Superior temporal gyrus (tissue), 1 donor: Measurements from ENCODE around the gene B9D1.

Source experiments
- DNase-seq: peaks from one replicate; pipeline ENCODE4 v3.0.0-alpha.2; 2016; ENCODE audit errors: extremely low spot score

Gene B9D1

GRCh38 chr17:19303367-19303776 is 59.2 kb downstream of the B9D1 start:
- DNase-seq: no peak

- no peak for DNase-seq
Observed at GRCh38 chr17:19302791-19303331, 59.7 kb downstream of the B9D1 start.

GRCh38 chr17:19301973-19302372 is 60.5 kb downstream of the B9D1 start:
- DNase-seq: no peak

GRCh38 chr17:19301274-19301951 is 61.1 kb downstream of the B9D1 start:
- DNase-seq: no peak

DNA sequence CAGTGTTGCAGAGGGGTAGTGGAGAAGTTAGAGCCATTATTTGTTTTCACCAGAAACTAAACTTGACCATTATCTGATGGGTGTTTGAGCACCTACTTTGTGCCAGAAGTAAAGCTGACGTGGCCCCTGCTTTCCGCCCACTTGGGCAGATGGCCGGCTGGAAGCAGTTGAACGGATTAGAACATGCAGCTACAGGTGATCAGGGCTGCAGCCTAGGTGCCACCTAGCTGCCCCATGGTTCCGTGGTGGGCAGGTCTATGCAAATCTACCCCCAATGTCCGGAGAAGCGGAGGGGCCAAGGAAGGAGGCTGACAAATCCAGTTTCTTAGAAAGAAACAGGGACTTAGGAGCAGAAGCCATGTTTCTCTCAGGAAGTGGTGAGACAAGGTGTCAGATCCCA is 62.7 kb downstream of the B9D1 start:
- DNase-seq: no peak

DNA sequence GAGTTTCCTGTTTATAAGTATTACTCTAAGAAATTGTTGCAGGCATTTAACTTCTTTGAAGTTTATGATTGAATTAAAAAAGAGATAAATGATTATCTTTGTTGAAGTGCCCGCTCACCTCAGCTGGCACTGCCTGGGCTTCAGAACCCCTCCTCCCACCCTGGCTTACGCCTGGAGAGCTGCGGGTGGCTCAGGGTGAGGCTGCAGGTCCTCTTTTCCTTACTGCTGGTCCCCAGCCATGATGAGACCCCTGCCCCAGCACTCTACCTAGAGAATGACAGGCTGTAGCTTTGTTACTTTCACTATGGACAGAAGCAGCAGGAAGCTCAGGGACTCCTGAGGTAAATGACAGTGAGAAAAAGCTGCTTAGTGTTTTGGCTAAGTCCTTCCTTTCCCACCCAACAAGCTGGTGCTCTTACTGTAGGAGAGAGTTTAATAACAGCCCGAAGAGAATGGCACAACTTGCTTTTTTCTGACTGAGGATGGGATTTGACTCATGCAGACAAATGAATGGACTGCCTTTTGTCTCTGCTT is 63.2 kb downstream of the B9D1 start:
- DNase-seq: no peak

DNA sequence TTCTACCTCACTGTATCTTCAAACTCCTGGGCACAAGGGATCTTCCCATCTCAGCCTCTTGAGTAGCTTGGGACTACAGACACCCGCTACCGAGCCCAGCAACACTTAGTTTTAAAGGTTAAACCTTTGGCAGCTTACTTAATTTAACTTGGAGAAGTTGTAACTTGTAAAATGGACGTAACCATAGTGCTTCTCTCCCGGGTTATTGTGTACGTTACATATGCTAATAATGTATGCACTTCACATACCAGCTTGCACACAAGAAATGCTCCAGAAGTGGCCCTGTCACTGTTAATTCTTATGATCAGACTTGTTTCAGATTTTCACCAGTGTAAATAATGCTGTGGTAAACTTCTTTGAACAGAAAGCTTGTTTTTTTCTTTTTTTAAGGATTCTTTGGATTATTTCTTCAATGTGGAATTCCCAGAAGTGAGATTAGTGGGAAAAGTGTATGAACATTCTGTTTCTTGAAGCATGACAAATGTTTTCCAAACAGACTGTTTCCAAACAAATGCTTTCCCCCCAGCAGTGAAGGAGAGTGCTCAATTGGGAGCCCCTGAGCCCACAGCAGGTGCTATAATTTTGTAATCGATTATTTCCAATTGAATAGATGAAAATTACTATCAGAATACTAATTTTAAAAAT is 63.8 kb downstream of the B9D1 start:
- DNase-seq: no peak

- DNase-seq: no peak
Observed at GRCh38 chr17:19296786-19297778, 65.4 kb downstream of the B9D1 start.

- no peak for DNase-seq
Observed at GRCh38 chr17:19295473-19296135, 66.9 kb downstream of the B9D1 start.

DNA sequence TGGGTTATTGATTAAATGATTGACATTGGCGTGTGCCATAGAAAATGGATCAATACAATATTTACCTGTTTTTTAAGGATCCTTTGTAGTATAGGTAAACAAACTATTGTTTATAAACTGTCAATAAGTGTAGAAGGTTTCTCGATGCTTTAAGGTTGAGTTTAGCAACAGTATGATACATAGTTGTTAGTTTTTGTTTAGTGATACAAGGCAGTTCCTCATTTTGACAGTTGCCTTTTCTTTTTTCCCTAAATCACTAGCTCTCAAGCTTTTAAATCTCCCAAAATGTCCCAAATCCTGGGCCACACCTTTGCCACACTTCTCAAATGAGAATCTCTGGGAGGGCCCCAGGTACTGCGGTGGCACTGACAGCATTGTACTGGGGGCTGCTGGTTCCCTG is 68.1 kb downstream of the B9D1 start:
- DNase-seq: no peak
